ENCODE data around the gene S100Z.

The S100Z gene

GRCh38 chr5:76926329-76927105 lies 76.7 kb downstream of the S100Z start (continued):
- TF ChIP-seq, protein P1, sequence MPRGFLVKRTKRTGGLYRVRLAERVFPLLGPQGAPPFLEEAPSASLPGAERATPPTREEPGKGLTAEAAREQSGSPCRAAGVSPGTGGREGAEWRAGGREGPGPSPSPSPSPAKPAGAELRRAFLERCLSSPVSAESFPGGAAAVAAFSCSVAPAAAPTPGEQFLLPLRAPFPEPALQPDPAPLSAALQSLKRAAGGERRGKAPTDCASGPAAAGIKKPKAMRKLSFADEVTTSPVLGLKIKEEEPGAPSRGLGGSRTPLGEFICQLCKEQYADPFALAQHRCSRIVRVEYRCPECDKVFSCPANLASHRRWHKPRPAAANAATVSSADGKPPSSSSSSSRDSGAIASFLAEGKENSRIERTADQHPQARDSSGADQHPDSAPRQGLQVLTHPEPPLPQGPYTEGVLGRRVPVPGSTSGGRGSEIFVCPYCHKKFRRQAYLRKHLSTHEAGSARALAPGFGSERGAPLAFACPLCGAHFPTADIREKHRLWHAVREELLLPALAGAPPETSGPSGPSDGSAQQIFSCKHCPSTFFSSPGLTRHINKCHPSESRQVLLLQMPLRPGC (tag by site-specific recombination; IDR thresholded peaks at IDR 0.05): no peak

- no peak for TF ChIP-seq ZNF530 (tag by site-specific recombination; IDR thresholded peaks at IDR 0.05; ENCODE audit: low read depth)
- TF ChIP-seq ZSCAN30 (tag by site-specific recombination; IDR thresholded peaks at IDR 0.05): no peak
- no peak for TF ChIP-seq ZNF792 (tag by site-specific recombination; IDR thresholded peaks at IDR 0.05)
- TF ChIP-seq ZNF391 (tag by site-specific recombination; IDR thresholded peaks at IDR 0.05; ENCODE audit: borderline replicate concordance, low read depth): no peak
- no peak for TF ChIP-seq ZNF140 (tag by site-specific recombination; IDR thresholded peaks at IDR 0.05)
- TF ChIP-seq OSR2 (tag by site-specific recombination; IDR thresholded peaks at IDR 0.05): no peak
- no peak for TF ChIP-seq ZXDB (tag by site-specific recombination; IDR thresholded peaks at IDR 0.05)
- no peak for TF ChIP-seq ZNF10 (tag by site-specific recombination; IDR thresholded peaks at IDR 0.05)
- TF ChIP-seq ZNF571 (tag by site-specific recombination; IDR thresholded peaks at IDR 0.05): no peak
- POLR2A ChIA-PET: no interaction called here
- Histone ChIP-seq H3K36me3 (ENCODE audit: control insufficient read depth in 2 of 2, insufficient read depth in 1 of 2, low read length in 2 of 2) (no peaks in the 10 kb centered on the region), H3K27ac (ENCODE audit: extremely low read depth, low read depth, low read length) (no peak overlapping the region), H3K4me3 (ENCODE audit: low read depth, low read length) (no peak overlapping the region), H3K4me1 (ENCODE audit: control insufficient read depth, insufficient read depth, low read length) (no peaks in the 10 kb centered on the region), H3K9me3 (ENCODE audit: control insufficient read depth, insufficient read depth, low read depth, low read length) (no peaks in the 10 kb centered on the region)
- CTCF ChIA-PET: interaction anchor here (0.9 to 1.3 kb wide), 3 partner anchors 16 to 149 kb away, joined by 3 to 4 read pairs (median 3); no protein-coding TSS in a partner anchor
Observed at GRCh38 chr5:76927961-76928360, 78.1 kb downstream of the S100Z start.

GRCh38 chr5:76930083-76930482 lies 80.3 kb downstream of the S100Z start:
- Histone ChIP-seq H3K4me3 (ENCODE audit: low read depth, low read length) (no peak overlapping the region), H3K36me3 (ENCODE audit: control insufficient read depth in 2 of 2, insufficient read depth in 1 of 2, low read length in 2 of 2) (no peaks in the 10 kb centered on the region), H3K4me1 (ENCODE audit: control insufficient read depth, insufficient read depth, low read length) (no peaks in the 10 kb centered on the region), H3K27ac (ENCODE audit: extremely low read depth, low read depth, low read length) (no peak overlapping the region), H3K9me3 (ENCODE audit: control insufficient read depth, insufficient read depth, low read depth, low read length) (no peaks in the 10 kb centered on the region)
- no peak for TF ChIP-seq MZF1 (tag by site-specific recombination; IDR thresholded peaks at IDR 0.05; ENCODE audit: borderline replicate concordance)
- TF ChIP-seq, protein P2, sequence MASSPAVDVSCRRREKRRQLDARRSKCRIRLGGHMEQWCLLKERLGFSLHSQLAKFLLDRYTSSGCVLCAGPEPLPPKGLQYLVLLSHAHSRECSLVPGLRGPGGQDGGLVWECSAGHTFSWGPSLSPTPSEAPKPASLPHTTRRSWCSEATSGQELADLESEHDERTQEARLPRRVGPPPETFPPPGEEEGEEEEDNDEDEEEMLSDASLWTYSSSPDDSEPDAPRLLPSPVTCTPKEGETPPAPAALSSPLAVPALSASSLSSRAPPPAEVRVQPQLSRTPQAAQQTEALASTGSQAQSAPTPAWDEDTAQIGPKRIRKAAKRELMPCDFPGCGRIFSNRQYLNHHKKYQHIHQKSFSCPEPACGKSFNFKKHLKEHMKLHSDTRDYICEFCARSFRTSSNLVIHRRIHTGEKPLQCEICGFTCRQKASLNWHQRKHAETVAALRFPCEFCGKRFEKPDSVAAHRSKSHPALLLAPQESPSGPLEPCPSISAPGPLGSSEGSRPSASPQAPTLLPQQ (tag by site-specific recombination; IDR thresholded peaks at IDR 0.05): no peak
- TF ChIP-seq, protein P3, sequence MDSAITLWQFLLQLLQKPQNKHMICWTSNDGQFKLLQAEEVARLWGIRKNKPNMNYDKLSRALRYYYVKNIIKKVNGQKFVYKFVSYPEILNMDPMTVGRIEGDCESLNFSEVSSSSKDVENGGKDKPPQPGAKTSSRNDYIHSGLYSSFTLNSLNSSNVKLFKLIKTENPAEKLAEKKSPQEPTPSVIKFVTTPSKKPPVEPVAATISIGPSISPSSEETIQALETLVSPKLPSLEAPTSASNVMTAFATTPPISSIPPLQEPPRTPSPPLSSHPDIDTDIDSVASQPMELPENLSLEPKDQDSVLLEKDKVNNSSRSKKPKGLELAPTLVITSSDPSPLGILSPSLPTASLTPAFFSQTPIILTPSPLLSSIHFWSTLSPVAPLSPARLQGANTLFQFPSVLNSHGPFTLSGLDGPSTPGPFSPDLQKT (IDR thresholded peaks at IDR 0.05; ENCODE audit: borderline replicate concordance, low read depth, low read length): no peak
- TF ChIP-seq ZNF596 (tag by site-specific recombination; IDR thresholded peaks at IDR 0.05): no peak
- no peak for TF ChIP-seq ZNF792 (tag by site-specific recombination; IDR thresholded peaks at IDR 0.05)
- no peak for TF ChIP-seq ZNF776 (tag by site-specific recombination; IDR thresholded peaks at IDR 0.05; ENCODE audit: borderline replicate concordance)
- no peak for TF ChIP-seq ZNF239 (tag by site-specific recombination; IDR thresholded peaks at IDR 0.05)
- TF ChIP-seq, protein P4, sequence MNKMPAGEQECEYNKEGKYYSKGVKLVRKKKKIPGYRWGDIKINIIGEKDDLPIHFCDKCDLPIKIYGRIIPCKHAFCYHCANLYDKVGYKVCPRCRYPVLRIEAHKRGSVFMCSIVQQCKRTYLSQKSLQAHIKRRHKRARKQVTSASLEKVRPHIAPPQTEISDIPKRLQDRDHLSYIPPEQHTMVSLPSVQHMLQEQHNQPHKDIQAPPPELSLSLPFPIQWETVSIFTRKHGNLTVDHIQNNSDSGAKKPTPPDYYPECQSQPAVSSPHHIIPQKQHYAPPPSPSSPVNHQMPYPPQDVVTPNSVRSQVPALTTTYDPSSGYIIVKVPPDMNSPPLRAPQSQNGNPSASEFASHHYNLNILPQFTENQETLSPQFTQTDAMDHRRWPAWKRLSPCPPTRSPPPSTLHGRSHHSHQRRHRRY (tag by site-specific recombination; IDR thresholded peaks at IDR 0.05): no peak
- ChIA-PET POLR2A (no interaction called here), CTCF (interaction anchor here (0.6 kb wide), 2 partner anchors 60 to 88 kb away, joined by 3 read pairs; no protein-coding TSS in a partner anchor)
